Activated gamma-delta T cell (primary cell): ENCODE measurements around the gene PYGL.
"Not testable (repeated sequence)": the region's sequence is repeated elsewhere in the genome, so short reads cannot be mapped to it uniquely, and the experiment has no call there.

Source experiments
- DNase-seq: peaks from one replicate; lab custom pipeline; 2025; lab: John Stamatoyannopoulos, UW
- total RNA-seq, 2 donors: gene quantifications; one replicate each; lab custom pipeline; 2026; lab: John Stamatoyannopoulos, UW

The PYGL gene
- total RNA-seq = 0.20 to 5.0 reads per million in 2 donors

DNA sequence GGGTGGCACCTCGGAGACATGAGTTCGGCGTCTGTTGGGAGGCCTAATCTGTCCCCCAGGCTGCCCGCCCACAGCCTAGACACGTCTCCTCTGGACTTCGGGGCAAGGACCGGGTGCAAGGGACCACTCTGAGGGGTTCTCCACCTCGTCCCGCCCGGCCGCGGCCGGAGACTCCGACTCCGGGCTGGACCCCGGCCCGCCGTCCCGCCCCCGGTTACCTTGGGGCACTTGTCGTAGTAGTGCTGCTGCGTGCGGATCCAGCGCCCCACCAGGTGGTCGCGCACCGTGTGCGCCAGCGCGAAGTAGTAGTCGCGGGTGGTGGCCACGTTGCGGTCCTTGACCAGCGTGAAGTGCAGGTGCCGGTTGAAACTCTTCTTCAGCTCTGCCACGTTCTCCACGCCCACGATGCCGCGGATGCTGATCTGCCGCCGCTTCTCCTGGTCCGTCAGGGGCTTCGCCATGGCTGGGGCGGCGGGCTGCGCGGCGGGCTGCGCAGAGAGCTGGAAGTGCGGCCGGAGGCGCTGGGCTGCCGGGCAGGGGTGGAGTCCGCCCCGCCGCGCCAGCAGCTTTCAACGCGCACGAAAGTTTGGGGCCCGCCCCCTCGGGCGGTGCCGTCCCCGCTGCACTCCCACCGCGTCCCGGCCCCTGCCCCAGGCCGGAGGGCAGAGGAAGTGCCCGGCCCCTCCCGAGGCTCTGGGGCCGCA, at the start of gene PYGL:
TSS of gene PYGL (minus strand) at position 541 of the 704 bp plus-strand sequence. CDS start at position 461, 80 bp downstream.
- DNase-seq = no peak

DNA sequence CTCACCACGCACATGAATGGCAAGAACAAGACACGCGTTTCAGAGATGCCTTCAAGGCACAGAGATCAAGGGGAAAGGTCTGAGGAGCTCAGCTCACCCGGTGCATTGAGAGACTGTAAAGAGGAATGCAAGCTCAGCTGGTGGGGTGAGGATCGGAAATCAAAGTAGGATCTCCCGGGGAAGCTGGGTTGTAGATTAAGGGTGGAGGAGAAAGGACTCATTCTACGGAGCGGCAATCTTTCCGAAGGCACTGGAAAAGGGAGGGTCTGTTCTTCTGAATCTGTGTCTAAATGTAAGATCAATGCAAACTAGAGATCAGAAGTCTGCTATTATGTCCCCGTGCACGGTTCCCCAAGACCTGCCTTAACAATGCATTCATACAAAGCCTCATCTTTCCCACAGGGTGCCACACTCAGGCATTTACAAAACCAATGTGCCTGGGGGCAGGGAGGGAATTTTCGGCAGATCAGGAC, 41.6 kb upstream of the PYGL start:
- DNase-seq = no peak

DNA sequence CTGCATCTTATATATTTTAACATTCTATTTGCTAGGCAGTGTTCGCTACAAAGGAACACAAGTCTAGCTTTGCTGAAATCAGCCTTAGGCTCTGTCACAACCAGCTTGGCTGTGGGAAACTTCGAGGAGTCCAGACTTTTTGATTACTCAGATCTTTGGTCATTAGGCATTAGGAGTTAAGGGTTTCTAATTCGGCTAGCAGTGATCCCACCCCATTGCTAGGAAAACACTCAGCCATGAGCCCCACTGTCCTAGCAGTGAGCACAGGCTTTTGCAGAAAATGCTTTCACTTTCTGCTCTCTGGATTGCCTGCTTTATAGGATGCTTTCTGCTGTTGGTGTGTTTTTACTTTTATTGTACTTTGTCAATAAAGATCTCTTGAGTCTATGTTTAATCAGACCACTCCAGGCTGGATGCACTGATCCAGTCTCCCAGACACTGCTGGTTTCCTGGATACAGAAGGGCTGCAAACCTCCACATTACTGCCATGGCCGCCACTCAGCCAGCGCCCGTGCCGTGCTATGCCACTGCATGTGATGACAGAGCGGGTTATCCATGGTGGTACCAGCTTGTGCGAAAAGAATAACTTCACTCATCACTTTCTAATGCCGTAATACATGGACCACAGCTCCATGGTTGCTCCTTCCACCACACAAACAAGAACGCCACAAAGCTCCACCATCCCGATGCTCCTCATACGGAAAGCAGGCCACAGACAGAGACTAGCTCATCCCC, 41.0 kb upstream of the PYGL start:
- DNase-seq = no peak

DNA sequence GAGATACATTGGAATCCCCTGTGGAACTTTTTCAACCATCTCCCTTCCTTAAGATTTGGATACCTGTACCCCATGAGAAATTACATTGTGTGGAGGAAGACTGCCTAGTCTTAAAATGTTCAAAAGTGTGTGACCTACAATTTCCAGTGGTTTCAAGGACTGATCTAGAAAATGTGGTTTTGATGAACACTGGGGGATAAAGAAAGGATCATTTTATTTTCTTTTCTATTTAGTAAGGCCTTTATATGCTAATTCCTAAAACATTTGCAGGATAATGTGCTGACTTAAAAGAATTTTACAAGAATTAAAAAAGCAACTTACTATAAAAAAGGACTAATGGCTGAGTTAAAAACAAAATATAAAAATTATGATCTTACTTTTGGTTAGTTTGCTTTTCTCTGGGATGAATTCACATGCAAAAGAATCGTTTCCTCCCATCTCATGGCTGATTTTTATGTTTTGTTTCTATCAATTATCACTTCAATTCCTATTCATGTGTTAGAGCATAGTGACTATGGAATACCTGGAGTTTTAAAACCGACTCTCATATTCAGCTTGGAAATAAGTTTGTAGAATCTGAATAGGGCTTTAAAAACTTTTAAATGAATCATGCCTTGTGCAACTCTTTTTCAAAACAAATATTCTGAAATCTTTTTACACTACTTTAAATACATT, 39.9 kb upstream of the PYGL start:
- DNase-seq = no peak

DNA sequence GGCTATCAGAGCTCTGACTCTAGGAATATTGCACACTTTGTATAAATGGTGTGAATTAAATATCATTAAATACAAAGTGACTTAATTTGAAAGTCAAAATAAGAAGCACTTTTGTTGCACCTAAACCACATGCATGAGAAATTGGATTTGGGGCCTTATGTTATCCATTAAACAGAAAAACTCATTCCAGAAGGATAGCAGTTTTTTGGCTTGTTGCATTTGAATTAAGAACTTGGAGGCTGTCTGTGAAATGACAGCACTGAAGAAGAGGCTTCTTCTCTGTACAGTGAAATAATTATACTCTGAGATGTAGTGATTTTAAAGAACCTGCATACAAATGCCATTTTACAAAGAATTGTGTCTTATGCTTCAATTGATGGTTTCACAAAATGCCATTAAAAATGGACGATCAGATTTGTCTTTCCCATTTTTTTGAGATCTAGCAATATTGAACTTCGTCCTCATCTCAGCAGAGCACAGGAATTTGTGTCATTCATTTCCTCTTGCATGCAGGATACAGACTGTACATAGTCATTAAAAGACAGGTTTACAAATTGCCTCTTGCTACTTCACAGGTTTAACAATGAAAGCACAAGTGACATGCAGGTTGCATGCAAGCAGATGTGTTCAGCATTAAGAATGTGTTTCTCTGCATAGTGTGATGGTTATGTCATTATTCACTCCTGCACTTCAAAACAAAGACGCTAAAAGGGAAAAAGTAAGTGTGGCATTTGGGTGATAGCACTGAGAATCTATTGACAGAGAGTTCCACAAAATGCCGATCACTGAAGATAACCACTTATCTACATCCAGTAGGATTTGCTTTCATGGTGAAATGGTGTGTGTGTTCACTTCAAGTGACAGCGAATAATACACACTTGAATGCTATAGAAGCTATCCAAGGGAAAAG, 35.9 kb upstream of the PYGL start:
- DNase-seq = no peak

DNA sequence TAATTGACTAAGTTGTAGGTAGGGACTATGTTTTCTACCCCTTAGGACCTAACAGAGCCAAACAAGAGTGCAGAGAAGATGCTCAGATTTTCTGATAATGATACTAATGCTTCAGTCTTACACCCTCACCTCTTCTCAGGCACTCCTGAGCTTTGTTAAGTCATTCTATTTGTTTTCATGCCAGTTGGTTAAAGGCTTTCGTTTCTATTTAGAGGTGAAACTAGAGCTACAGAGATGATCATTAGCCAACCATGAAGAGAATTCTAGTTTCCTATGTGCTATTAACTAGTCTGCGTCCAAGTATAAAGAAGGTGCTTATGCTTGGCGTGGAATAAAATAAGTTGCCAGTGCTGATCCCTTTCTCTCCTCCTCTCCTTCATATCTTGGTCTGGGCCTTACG, 34.6 kb upstream of the PYGL start:
- DNase-seq = no peak

DNA sequence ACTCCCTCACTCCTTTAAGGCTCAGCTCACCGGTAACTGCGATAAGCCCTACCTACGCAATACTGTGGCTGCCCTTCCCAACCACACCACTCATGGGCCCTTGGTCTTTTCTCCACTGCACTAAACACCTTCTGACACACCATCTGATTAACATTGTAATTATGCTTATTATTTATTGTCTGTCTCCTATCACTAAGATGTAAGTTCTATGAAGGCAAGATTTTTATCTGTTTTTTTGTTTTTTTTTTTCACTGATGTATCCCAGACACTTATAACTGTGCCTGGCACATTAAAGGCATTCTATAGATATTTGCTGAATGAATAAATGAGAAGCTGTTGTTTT, 34.2 kb upstream of the PYGL start:
- no peak for DNase-seq

GRCh38 chr14:50977863-50978528, 33.7 kb upstream of the PYGL start:
- DNase-seq = no peak

DNA sequence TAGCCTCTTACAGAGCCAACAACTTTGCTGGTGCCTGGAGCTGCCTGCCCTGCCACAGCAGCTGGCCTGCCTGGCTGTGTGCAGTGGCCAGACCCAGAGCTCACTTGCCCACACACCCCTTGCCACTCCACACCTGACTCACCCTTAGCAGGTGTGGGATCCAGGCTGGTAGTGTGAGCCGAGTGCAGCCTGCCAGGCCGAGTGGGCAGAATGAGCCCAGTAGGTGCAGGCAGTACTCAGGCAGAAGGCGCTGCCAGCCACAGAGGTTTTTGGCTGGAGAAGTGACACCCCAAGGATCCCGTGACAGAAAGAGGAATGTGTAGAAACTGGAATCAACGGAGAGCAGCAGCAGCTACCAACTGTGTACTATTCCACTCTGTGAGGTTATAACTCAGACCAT, 29.8 kb upstream of the PYGL start:
- DNase-seq = no peak

- no peak for DNase-seq
Observed at GRCh38 chr14:50972734-50973133, 28.5 kb upstream of the PYGL start.

GRCh38 chr14:50970886-50971781, 26.9 kb upstream of the PYGL start:
- DNase-seq = no peak

- no peak for DNase-seq
Observed at GRCh38 chr14:50967790-50968189, 23.5 kb upstream of the PYGL start.

DNA sequence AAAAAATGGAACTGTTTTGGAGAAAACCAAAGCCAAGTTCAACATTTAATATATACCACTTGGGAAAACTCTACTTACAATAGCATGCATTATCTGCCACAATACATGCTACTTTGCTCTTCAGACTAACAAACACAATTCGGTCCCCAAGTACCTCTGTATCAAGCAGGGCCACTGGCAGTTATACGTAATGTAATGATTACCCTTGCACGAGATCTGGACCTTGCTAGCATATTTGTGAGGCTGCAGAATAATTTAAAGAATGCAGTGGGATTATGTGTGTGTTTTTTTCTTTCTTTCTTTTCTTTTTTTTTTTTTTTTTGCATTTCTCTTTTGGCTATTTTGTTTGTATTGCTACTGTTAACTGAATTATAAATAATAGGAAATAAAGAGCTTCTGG, 22.8 kb upstream of the PYGL start:
- no peak for DNase-seq

DNA sequence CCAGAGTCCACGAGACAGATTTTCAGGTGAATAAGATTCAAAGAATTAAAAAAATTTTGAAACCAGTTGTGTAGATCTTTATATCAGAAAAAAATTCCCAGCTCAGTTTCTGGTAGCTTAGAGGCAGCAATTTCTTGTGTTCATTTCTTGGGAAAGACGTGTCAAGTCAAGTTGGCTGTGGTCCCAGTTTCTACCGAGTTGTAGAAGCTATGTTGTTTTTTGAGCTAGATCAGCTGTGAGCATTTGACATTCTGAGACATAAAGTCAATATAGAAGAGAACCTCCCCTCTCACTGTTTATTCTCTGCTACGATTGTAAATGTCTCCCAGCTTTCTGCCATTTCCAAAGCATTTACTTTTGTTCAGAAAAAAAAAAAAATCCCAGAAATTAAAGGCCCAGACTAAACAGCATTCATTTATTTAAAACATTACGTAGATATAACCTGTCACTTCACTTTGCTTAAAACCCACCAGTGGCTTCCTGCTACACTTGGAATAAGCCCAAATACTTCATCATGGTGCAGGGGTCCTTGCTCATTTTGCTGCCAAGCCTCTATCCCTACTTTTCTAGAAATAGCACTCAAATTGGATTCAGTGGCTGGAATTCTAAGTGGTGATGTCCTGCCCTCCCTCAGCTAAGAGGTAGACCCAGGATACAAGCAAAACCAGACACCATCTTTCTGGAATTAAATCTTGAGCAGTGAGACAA, 20.6 kb upstream of the PYGL start:
- DNase-seq = no peak

DNA sequence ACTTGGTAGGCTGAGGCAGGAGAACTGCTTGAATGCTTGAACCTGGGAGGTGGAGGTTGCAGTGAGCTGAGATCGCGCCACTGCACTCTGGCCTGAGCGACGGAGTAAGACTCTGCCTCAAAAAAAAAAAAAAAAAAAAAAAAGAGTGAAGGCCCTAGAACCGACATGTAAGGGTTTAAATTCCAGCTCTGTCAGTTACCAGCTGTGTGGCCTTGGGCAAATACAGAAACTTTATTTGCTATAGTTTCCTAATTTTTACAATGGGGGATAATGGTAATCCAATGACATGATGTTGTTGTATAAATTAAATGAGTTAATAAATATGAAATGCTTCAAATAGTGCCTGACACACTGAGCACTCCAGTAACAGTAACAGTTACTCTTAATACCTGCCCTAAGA, 19.6 kb upstream of the PYGL start:
- DNase-seq = no peak

- DNase-seq = no peak
Observed at GRCh38 chr14:50961605-50962221, 17.4 kb upstream of the PYGL start.

DNA sequence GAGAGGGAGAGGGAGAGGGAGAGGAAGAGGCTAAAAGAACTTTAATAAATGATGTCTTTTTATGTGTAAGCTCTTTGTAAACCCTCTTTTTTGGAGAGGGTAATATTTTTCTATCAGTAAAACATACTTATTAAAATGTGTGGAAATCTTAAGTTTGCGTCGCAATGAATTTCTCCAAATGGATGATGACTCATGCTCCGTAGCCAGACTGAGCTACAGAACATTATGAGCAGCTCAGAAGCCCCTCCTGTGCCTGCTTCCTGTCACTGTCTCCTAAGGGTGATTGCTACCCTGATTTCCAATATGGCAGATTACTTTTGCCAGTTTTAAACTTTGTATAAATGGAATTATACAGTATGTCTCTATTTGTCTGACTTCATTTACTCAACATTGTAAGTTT, 13.0 kb upstream of the PYGL start:
- no peak for DNase-seq

DNA sequence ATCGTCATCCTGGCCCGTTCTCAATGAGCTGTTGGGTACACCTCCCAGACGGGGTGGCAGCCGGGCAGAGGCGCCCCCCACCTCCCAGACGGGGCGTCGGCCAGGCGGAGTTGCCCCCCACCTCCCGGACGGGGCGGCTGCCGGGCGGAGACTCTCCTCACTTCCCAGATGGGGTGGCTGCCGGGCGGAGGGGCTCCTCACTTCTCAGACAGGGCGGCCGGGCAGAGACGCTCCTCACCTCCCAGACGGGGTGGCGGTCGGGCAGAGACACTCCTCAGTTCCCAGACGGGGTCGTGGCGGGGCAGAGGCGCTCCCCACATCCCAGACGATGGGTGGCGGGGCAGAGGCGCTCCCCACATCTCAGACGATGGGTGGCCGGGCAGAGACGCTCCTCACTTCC, 12.1 kb upstream of the PYGL start:
- not testable (repeated sequence) for DNase-seq

DNA sequence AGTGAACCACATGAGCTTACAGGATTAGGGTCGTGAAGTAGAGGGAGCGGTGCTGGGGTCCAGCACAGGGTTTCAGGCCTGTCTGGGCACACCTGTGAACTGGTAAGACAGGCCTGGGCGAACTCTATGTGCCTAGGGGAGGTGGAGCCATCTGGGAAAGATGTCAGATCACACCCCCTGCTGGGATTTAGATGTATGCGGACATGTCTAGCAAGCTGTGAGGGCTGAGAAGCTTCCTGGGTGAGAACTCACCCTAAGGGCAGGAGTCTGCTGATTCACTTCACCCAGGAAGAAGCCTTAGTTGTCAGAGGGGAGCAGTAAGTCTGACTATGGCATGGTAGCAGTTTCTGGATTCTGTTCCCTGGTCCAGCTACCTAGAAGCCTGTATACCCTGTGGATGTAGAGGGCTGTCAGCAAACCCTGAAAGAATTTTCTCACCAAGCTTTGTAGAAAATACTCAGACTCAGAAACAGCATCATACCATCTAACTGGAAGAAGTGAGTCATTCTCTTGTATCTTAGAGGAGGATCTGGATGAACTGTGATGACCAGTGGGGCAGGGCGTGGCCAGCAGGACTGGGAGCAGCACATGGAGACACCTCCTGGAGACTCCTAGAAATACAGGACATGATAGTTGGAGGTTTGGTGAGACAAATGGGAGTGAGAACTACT, 11.2 kb upstream of the PYGL start:
- DNase-seq = no peak
